Cortex of kidney (tissue), 1 donor: ENCODE results near the gene CEP350.

Experiments
- DNase-seq: peaks from one replicate; lab custom pipeline; 2025; lab: John Stamatoyannopoulos, UW

Gene CEP350

GRCh38 chr1:179954493-179955286 is at the start of gene CEP350:
CEP350 (plus strand) TSS chr1:179954810; CDS start chr1:179986182, 31,372 bp downstream.
- DNase-seq, result peak; percentile 71

- no peak for DNase-seq
Measured at GRCh38 chr1:179910934-179911333, 43.7 kb upstream of the CEP350 start.

GRCh38 chr1:179911812-179912211 is 42.8 kb upstream of the CEP350 start:
- no peak for DNase-seq

GRCh38 chr1:179917601-179918429 is 36.8 kb upstream of the CEP350 start:
- no peak for DNase-seq

GRCh38 chr1:179921472-179921871 is 33.1 kb upstream of the CEP350 start:
- DNase-seq, result no peak

- no peak for DNase-seq
Measured at GRCh38 chr1:179921981-179922872, 32.4 kb upstream of the CEP350 start.

GRCh38 chr1:179923029-179923428 is 31.6 kb upstream of the CEP350 start:
- DNase-seq, result no peak

GRCh38 chr1:179924268-179924667 is 30.3 kb upstream of the CEP350 start:
- DNase-seq, result no peak

- no peak for DNase-seq
Measured at GRCh38 chr1:179925302-179925701, 29.3 kb upstream of the CEP350 start.

GRCh38 chr1:179925922-179926849 is 28.4 kb upstream of the CEP350 start:
- no peak for DNase-seq

GRCh38 chr1:179926850-179927205 is 27.8 kb upstream of the CEP350 start:
- no peak for DNase-seq

GRCh38 chr1:179929955-179930798 is 24.4 kb upstream of the CEP350 start:
- DNase-seq, result no peak

- no peak for DNase-seq
Measured at GRCh38 chr1:179930867-179931266, 23.7 kb upstream of the CEP350 start.

- DNase-seq, result no peak
Measured at GRCh38 chr1:179933219-179933618, 21.4 kb upstream of the CEP350 start.

- no peak for DNase-seq
Measured at GRCh38 chr1:179935909-179936496, 18.6 kb upstream of the CEP350 start.

GRCh38 chr1:179937668-179938254 is 16.8 kb upstream of the CEP350 start:
- DNase-seq, result no peak

GRCh38 chr1:179938752-179939151 is 15.9 kb upstream of the CEP350 start:
- DNase-seq, result no peak

GRCh38 chr1:179939941-179940340 is 14.7 kb upstream of the CEP350 start:
- no peak for DNase-seq

- DNase-seq, result no peak
Measured at GRCh38 chr1:179941454-179941853, 13.2 kb upstream of the CEP350 start.
